SK-N-SH (cell line): ENCODE results near the gene NPAS3. TPM values are rescaled to one million over a fixed set of nuclear protein-coding genes. Genes with fewer than 3 reads are reported as not detected.

Experiments
- CTCF ChIA-PET: fragments of 300-600, 350-600 bp; formaldehyde crosslinking; extraction: SDS; loops from one replicate; lab custom pipeline; 2021; lab: Yijun Ruan, JAX
- POLR2A ChIA-PET: fragments of 350-600 bp; sonication (Branson Sonifier 250); formaldehyde crosslinking; extraction: SDS; loops from one replicate; lab custom pipeline; 2020; ENCODE audit warnings: antibody characterized with exemption, inconsistent platforms; lab: Yijun Ruan, JAX
- DNase-seq: peaks from one replicate; pipeline ENCODE4 v3.0.0; 2012
- H2AFZ ChIP-seq: fragments of 200-600 bp; sonication (generic); 2 replicates; pipeline ENCODE4 v1.8.1; 2016; ENCODE audit warnings: antibody characterized with exemption, mild to moderate bottlenecking, low read depth
- H3F3A ChIP-seq: fragments of 200-600 bp; sonication (generic); replicated peaks from 2 replicates; pipeline ENCODE3; 2016; ENCODE audit warnings: antibody characterized with exemption, mild to moderate bottlenecking; ENCODE audit not compliant: insufficient read depth
- H3K27ac ChIP-seq, 2 experiments: fragments of 200-500 bp in 1 of 2; fragments of 200-600 bp in 1 of 2; sonication (Bioruptor generic) in 1 of 2; sonication (generic), shearing (Covaris generic) in 1 of 2; 2 replicates each; pipeline versions ENCODE4 v1.5.1 to v1.6.1; 2014 to 2016; ENCODE audit warnings: low read depth in 2 of 2, inconsistent platforms in 1 of 2, low read length in 1 of 2, mild to moderate bottlenecking in 1 of 2, mixed read lengths in 1 of 2
- H3K27me3 ChIP-seq: fragments of 200-600 bp; sonication (generic), shearing (Covaris generic); 2 replicates; pipeline ENCODE4 v1.6.1; 2016; ENCODE audit warnings: mixed run types; ENCODE audit not compliant: insufficient read depth
- H3K36me3 ChIP-seq, 2 experiments: fragments of 200-500 bp in 1 of 2; fragments of 200-600 bp in 1 of 2; sonication (Bioruptor generic) in 1 of 2; sonication (generic) in 1 of 2; replicated peaks in 1 of 2; 2 replicates each; pipeline versions ENCODE3 to v1.5.1; 2014 to 2016; ENCODE audit warnings: low read length in 1 of 2, mild to moderate bottlenecking in 1 of 2; ENCODE audit not compliant: insufficient read depth in 2 of 2, control insufficient read depth in 1 of 2
- H3K4me1 ChIP-seq, 2 experiments: fragments of 200-500 bp in 1 of 2; fragments of 200-600 bp in 1 of 2; sonication (Bioruptor generic) in 1 of 2; sonication (generic), shearing (Covaris generic) in 1 of 2; 2 replicates each; pipeline versions ENCODE4 v1.5.1 to v1.6.1; 2014 to 2016; ENCODE audit warnings: low read depth in 1 of 2, low read length in 1 of 2, mixed run types in 1 of 2; ENCODE audit not compliant: insufficient read depth in 2 of 2, control insufficient read depth in 1 of 2
- H3K4me2 ChIP-seq: fragments of 200-600 bp; sonication (generic), shearing (Covaris generic); 2 replicates; pipeline ENCODE4 v1.6.1; 2017; ENCODE audit warnings: mixed run types
- H3K4me3 ChIP-seq, 2 experiments: fragments of 200-500 bp in 1 of 2; fragments of 200-600 bp in 1 of 2; sonication (Bioruptor generic) in 1 of 2; sonication (generic), shearing (Covaris generic) in 1 of 2; 2 replicates each; pipeline versions ENCODE4 v1.5.1 to v1.8.1; 2014 to 2016; ENCODE audit warnings: low read depth in 2 of 2, inconsistent platforms in 1 of 2, low read length in 1 of 2, mild to moderate bottlenecking in 1 of 2, mixed read lengths in 1 of 2, moderate library complexity in 1 of 2
- H3K79me2 ChIP-seq: fragments of 200-600 bp; sonication (generic); 2 replicates; pipeline ENCODE4 v1.8.1; 2017; ENCODE audit warnings: mild to moderate bottlenecking; ENCODE audit not compliant: insufficient read depth
- H3K9ac ChIP-seq: fragments of 200-600 bp; sonication (generic); 2 replicates; pipeline ENCODE4 v1.6.1; 2017; ENCODE audit warnings: mixed run types
- H3K9me2 ChIP-seq: fragments of 200-600 bp; sonication (generic); 2 replicates; pipeline ENCODE4 v1.6.1; 2017; ENCODE audit warnings: mixed run types
- H3K9me3 ChIP-seq: fragments of 200-600 bp; sonication (generic); 2 replicates; pipeline ENCODE4 v1.6.1; 2017; ENCODE audit warnings: mixed run types, mild to moderate bottlenecking, moderate library complexity
- H4K20me1 ChIP-seq: fragments of 200-600 bp; sonication (generic); 2 replicates; pipeline ENCODE4 v1.6.1; 2017; ENCODE audit warnings: mild to moderate bottlenecking, mixed run types; ENCODE audit not compliant: insufficient read depth
- CTCF ChIP-seq: fragments of 200-600 bp; sonication (generic); IDR thresholded peaks from 2 replicates; pipeline ENCODE4 v1.6.1; 2017; ENCODE audit warnings: antibody characterized with exemption, mild to moderate bottlenecking, moderate library complexity
- ELF1 ChIP-seq: IDR thresholded peaks from 2 replicates; pipeline ENCODE4 v1.4.0; 2012
- EZH2phosphoT487 ChIP-seq: fragments of 200-600 bp; sonication (generic); IDR thresholded peaks from 2 replicates; pipeline ENCODE4 v1.6.1; 2017; ENCODE audit warnings: low read depth, mixed run types, mild to moderate bottlenecking, antibody characterized with exemption, moderate library complexity, borderline replicate concordance
- FOXM1 ChIP-seq: IDR thresholded peaks from 2 replicates; pipeline ENCODE4 v1.4.0; 2012; ENCODE audit warnings: low read depth, mild to moderate bottlenecking
- MEF2A ChIP-seq: IDR thresholded peaks from 2 replicates; pipeline ENCODE4 v1.4.0; 2012; ENCODE audit warnings: low read depth, borderline replicate concordance
- MXI1 ChIP-seq: IDR thresholded peaks from 2 replicates; pipeline ENCODE4 v1.6.1; 2012; ENCODE audit warnings: mild to moderate bottlenecking, low read depth, low read length, improper control_type of control experiment
- NFIC ChIP-seq: IDR thresholded peaks from 2 replicates; pipeline ENCODE4 v1.4.0; 2012; ENCODE audit warnings: borderline replicate concordance
- PBX3 ChIP-seq: IDR thresholded peaks from 2 replicates; pipeline ENCODE4; 2012
- POLR2AphosphoS5 ChIP-seq: IDR thresholded peaks from 2 replicates; pipeline ENCODE4 v1.6.1; 2012; ENCODE audit warnings: low read depth, low read length
- RAD21 ChIP-seq: IDR thresholded peaks from 2 replicates; pipeline ENCODE4 v1.6.1; 2012; ENCODE audit warnings: mild to moderate bottlenecking, low read length
- RCOR1 ChIP-seq: fragments of 150-350 bp; IDR thresholded peaks from 2 replicates; pipeline ENCODE4 v1.6.1; 2017; ENCODE audit warnings: antibody characterized with exemption, low read length
- RFX5 ChIP-seq: IDR thresholded peaks from 2 replicates; pipeline ENCODE4 v1.6.1; 2012; ENCODE audit warnings: mild to moderate bottlenecking, improper control_type of control experiment, low read length
- RXRA ChIP-seq: IDR thresholded peaks from 2 replicates; pipeline ENCODE4 v1.4.0; 2012; ENCODE audit warnings: low read depth, mild to moderate bottlenecking, borderline replicate concordance
- TAF1 ChIP-seq: IDR thresholded peaks from 2 replicates; pipeline ENCODE4 v1.6.1; 2012; ENCODE audit warnings: low read depth, mild to moderate bottlenecking, low read length, moderate library complexity, borderline replicate concordance
- USF1 ChIP-seq: IDR thresholded peaks from 2 replicates; pipeline ENCODE4 v1.4.0; 2012; ENCODE audit warnings: low read depth, borderline replicate concordance
- YY1 ChIP-seq: IDR thresholded peaks from 2 replicates; pipeline ENCODE4 v1.4.0; 2012; ENCODE audit warnings: low read depth, mild to moderate bottlenecking
- ZBTB33 ChIP-seq: IDR thresholded peaks from 2 replicates; pipeline ENCODE4 v1.4.0; 2012; ENCODE audit warnings: low read depth, borderline replicate concordance
- WGBS: methylation state at CpG from one replicate; pipeline ENCODE4 v1.1.6; 2017; ENCODE audit warnings: low lambda C conversion rate; 5-methylcytosine and 5-hydroxymethylcytosine counted together
- polyA plus RNA-seq, 3 experiments: library from polyadenylated mRNA; depleted of rRNA; stranded (reverse); fragments of >200 nt; gene quantifications; 2 replicates each; pipeline ENCODE4 v1.2.3, GENCODE V29; 2012

The NPAS3 gene
- polyA plus RNA-seq, 1 of the 3 experiments (the other 2 are of a cell fraction): 4.3 TPM

GRCh38 chr14:33705490-33705889, 766.8 kb downstream of the NPAS3 start:
- Histone ChIP-seq H3K9me3 (no peaks in the 10 kb centered on the region), H3F3A (no peaks in the 10 kb centered on the region), H3K9ac (no peak overlapping the region), H3K79me2 (no peaks in the 10 kb centered on the region), H3K36me3 (no peaks in the 10 kb centered on the region), H3K27ac (no peak overlapping the region), H3K4me2 (no peak overlapping the region), H3K27me3 (no peaks in the 10 kb centered on the region), H3K4me1 (no peaks in the 10 kb centered on the region; a peak in 1 of 4 replicates), H2AFZ (no peak overlapping the region)
- POLR2A ChIA-PET: no interaction called here
- 74% methylated on average over 7 of the region's 7 CpGs for WGBS
- TF ChIP-seq RAD21 (no peak), USF1 (no peak), ZBTB33 (no peak), YY1 (no peak), PBX3 (no peak)
- TF ChIP-seq, all 33 proteins: peak for 0
- Histone ChIP-seq H3K4me3 (no peak overlapping the region), H3K9me2 (no peaks in the 10 kb centered on the region), H4K20me1 (no peaks in the 10 kb centered on the region)
- DNase-seq: no peak
- CTCF ChIA-PET: interaction anchor here (1.2 kb wide), 1 partner anchor 22 kb away, joined by 3 read pairs; no protein-coding TSS in a partner anchor

GRCh38 chr14:33707716-33708115, 769.0 kb downstream of the NPAS3 start:
- peak overlapping the region; percentile 36; the same call in 1 of the 2 replicates for H2AFZ ChIP-seq

More at GRCh38 chr14:33707716-33708115, 769.0 kb downstream of the NPAS3 start:
- no peak overlapping the region for H3K4me2 ChIP-seq
- H3K79me2 ChIP-seq: no peaks in the 10 kb centered on the region
- 75% methylated on average over 6 of the region's 6 CpGs for WGBS
- H3K36me3 ChIP-seq: no peaks in the 10 kb centered on the region
- no peak overlapping the region for H3K27ac ChIP-seq
- H4K20me1 ChIP-seq: no peaks in the 10 kb centered on the region
- no peak for DNase-seq
- no peaks in the 10 kb centered on the region; a peak in 1 of 4 replicates for H3K4me1 ChIP-seq
- H3K27me3 ChIP-seq: no peaks in the 10 kb centered on the region
- H3K9me3 ChIP-seq: no peaks in the 10 kb centered on the region
- no peaks in the 10 kb centered on the region for H3K9me2 ChIP-seq
- no peak overlapping the region for H3K4me3 ChIP-seq
- no peaks in the 10 kb centered on the region for H3F3A ChIP-seq
- POLR2A ChIA-PET: no interaction called here
- CTCF ChIA-PET: interaction anchor here (0.7 to 2.2 kb wide), 2 partner anchors 10 to 85 kb away, joined by 3 to 6 read pairs; no protein-coding TSS in a partner anchor
- no peak for TF ChIP-seq EZH2phosphoT487
- TF ChIP-seq TAF1: no peak
- no peak for TF ChIP-seq RFX5
- no peak for TF ChIP-seq ELF1
- no peak for TF ChIP-seq RXRA
- TF ChIP-seq NFIC: no peak
- no peak for TF ChIP-seq FOXM1
- TF ChIP-seq RCOR1: no peak
- no peak for TF ChIP-seq MEF2A
- TF ChIP-seq POLR2AphosphoS5: no peak
- no peak for TF ChIP-seq CTCF
- TF ChIP-seq MXI1: no peak
- TF ChIP-seq USF1: no peak
- no peak overlapping the region for H3K9ac ChIP-seq
